ENCODE data around the gene MSANTD3.
"Not testable (repeated sequence)": the region's sequence is repeated elsewhere in the genome, so short reads cannot be mapped to it uniquely, and the experiment has no call there.

Gene MSANTD3, protein sequence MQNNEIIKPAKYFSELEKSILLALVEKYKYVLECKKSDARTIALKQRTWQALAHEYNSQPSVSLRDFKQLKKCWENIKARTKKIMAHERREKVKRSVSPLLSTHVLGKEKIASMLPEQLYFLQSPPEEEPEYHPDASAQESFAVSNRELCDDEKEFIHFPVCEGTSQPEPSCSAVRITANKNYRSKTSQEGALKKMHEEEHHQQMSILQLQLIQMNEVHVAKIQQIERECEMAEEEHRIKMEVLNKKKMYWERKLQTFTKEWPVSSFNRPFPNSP

DNA sequence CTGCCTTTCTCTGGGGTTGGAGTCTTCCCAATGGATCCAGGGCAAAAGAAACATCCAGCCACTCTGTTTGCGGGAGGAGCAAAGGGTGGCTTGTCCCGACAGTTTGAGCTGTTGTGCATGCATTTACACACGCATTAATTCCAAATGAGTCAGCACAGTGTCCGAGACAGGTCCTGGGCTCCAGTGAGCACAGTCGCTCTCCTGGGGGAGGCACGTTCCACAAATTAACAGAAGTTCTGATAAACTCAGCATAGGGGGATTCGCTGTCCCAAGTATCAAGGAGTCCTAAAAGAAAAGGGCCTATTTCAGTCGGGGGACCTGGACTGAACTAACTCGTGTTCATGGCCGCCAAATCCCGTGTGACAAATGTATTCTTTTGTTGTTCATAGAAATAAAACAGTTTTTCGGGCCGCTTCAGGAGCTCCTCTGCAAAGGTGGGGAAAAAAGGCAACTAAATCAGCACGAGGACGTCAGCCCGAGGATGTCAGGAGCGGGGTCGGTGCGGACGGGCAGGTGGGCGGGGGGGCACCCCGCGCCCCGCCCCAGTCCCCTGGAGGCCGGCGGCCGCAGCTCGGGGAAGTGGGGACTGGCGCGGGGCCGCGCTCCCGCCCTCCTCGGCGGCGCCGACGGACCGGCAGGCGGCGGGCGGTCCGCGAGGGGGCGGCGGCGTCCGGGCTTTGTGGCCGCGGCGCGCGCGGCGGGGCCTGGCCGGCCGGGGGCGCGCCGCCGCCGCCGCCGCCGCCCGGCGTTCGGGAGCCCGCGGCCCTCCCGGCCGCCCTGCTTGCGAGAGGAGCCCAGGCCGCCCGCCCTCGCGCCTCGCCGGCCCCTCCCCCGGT, at the start of gene MSANTD3:
Gene MSANTD3, plus strand, starts transcription at position 614 of the 836 bp plus-strand sequence. CDS start 14,796 bp downstream, outside the sequence.
- Mint-ChIP-seq H3K36me3 (ENCODE audit: low read depth) (peaks cover 4% of the 10 kb centered on the region), H3K4me3 (peak within 1 kb of the TSS; percentile 87), H3K9me3 (no peaks in the 10 kb centered on the region), H3K4me1 (peaks cover 32% of the 10 kb centered on the region), H3K27me3 (peaks cover 5% of the 10 kb centered on the region), H3K27ac (peak within 1 kb of the TSS; percentile 91)
- DNase-seq = peak; percentile 54
- ATAC-seq = peak; percentile 73

DNA sequence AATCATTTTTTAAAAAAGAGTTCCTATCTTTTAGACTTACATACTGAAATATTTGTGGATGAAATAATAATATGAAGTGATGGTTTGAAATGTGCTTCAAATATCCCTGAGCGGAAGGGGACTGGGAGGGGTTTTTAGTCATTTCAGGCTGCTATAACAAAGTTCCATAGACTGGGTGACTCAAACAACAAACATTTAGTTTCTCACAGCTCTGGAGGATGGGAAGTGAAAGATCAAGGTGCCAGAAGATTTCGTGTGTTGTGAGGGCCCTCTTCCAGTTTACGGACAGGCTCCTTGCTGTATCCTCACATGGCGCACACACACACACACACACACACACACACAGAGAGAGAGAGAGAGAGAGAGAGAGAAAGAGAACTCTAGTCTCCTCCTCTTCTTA, 47.1 kb upstream of the MSANTD3 start:
- Mint-ChIP-seq H3K9me3 (peaks cover 5% of the 10 kb centered on the region), H3K36me3 (ENCODE audit: low read depth) (no peaks in the 10 kb centered on the region), H3K27me3 (no peaks in the 10 kb centered on the region), H3K4me1 (no peaks in the 10 kb centered on the region), H3K4me3 (no peak overlapping the region), H3K27ac (no peak overlapping the region)
- DNase-seq = no peak
- no peak for ATAC-seq

- H3K9me3 Mint-ChIP-seq; H3K27ac Mint-ChIP-seq; H3K36me3 Mint-ChIP-seq (ENCODE audit: low read depth); H3K27me3 Mint-ChIP-seq; DNase-seq; ATAC-seq; H3K4me3 Mint-ChIP-seq; H3K4me1 Mint-ChIP-seq: not testable (repeated sequence)
These were observed 34.0 kb upstream of the MSANTD3 start for GRCh38 chr9:100392989-100393388.

- no peaks in the 10 kb centered on the region for H3K27me3 Mint-ChIP-seq
These were observed 32.8 kb upstream of the MSANTD3 start for GRCh38 chr9:100394032-100394695.

DNA sequence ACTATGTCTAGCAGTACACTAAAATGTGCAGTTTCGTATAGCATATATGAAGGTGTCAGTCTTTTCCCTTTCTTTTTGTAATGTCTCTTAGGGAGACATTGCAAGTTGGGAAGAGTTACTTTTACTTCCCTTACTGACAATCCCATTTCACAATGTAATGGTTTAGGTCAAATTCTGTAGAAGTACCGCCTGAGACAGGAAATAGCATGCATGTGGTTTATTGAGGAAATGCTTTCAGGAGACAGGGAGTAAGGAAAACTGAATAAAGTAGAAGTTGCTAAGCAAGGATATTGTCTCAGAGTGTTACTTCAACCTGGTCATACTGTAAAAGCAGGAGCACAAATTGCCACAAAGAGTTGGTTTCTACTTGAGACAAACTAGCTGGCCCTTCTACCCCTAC, 32.1 kb upstream of the MSANTD3 start:
- Mint-ChIP-seq H3K9me3 (peaks cover 4% of the 10 kb centered on the region), H3K27me3 (no peaks in the 10 kb centered on the region), H3K4me3 (no peak overlapping the region), H3K36me3 (ENCODE audit: low read depth) (peaks cover 7% of the 10 kb centered on the region), H3K27ac (no peak overlapping the region), H3K4me1 (no peaks in the 10 kb centered on the region)
- DNase-seq = no peak
- ATAC-seq = no peak

More at GRCh38 chr9:100394032-100394695, 32.8 kb upstream of the MSANTD3 start:
- Mint-ChIP-seq H3K36me3 (ENCODE audit: low read depth) (peaks cover 7% of the 10 kb centered on the region), H3K4me3 (no peak overlapping the region), H3K27ac (no peak overlapping the region), H3K9me3 (peaks cover 4% of the 10 kb centered on the region), H3K4me1 (no peaks in the 10 kb centered on the region)
- DNase-seq (no peak), ATAC-seq (no peak)

DNA sequence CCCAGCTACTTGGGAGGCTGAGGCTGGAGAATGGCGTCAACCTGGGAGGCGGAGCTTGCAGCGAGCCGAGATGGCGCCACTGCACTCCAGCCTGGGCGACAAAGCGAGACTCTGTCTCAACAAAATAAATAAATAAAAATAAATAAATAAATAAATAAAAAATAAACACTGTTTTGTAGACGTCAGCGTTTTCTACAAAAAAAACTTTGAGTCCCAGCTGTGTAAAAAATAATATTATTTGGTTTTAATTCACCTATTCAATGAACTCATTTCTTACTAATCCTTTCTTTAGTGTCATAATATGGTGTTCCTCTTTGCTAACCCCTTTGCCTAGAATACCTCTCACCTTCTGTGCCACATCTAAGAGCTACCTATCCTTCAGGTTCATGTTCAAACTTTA, 30.2 kb upstream of the MSANTD3 start:
- ATAC-seq (no peak), DNase-seq (no peak)
- H3K36me3 Mint-ChIP-seq (ENCODE audit: low read depth) = peaks cover 4% of the 10 kb centered on the region
- H3K9me3 Mint-ChIP-seq = peaks cover 4% of the 10 kb centered on the region
- H3K27ac Mint-ChIP-seq = no peak overlapping the region
- no peak overlapping the region for H3K4me3 Mint-ChIP-seq
- H3K4me1 Mint-ChIP-seq = no peaks in the 10 kb centered on the region
- H3K27me3 Mint-ChIP-seq = no peaks in the 10 kb centered on the region

- Mint-ChIP-seq H3K9me3 (peaks cover 4% of the 10 kb centered on the region), H3K4me1 (no peaks in the 10 kb centered on the region), H3K36me3 (ENCODE audit: low read depth) (peaks cover 3% of the 10 kb centered on the region), H3K27ac (no peak overlapping the region), H3K4me3 (no peak overlapping the region), H3K27me3 (no peaks in the 10 kb centered on the region)
- DNase-seq (no peak), ATAC-seq (no peak)
These were observed 29.2 kb upstream of the MSANTD3 start for GRCh38 chr9:100397529-100398266.

DNA sequence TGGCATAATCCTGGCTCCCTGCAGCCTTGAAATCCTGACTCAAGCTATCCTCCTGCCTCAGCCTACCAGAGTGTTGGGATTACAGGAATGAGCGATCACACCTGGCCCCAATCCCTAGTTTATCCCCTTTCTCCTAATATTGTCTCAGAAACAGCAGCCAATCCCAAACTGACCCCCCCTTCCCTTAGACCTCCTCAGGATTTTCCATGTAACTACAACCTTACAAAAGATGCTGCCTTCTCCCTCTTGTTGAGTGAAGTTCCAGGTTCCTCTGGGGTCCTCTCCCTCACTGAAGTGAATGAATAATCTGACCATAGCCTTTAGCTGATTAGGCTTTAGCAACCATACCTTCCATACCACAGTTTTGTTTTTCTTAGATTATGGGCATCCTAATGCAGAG, 25.9 kb upstream of the MSANTD3 start:
- peaks cover 3% of the 10 kb centered on the region for H3K27me3 Mint-ChIP-seq
- no peak for ATAC-seq
- H3K4me3 Mint-ChIP-seq = no peak overlapping the region
- no peaks in the 10 kb centered on the region for H3K36me3 Mint-ChIP-seq (ENCODE audit: low read depth)
- no peaks in the 10 kb centered on the region for H3K4me1 Mint-ChIP-seq
- H3K9me3 Mint-ChIP-seq = no peaks in the 10 kb centered on the region
- no peak for DNase-seq
- no peak overlapping the region for H3K27ac Mint-ChIP-seq

DNA sequence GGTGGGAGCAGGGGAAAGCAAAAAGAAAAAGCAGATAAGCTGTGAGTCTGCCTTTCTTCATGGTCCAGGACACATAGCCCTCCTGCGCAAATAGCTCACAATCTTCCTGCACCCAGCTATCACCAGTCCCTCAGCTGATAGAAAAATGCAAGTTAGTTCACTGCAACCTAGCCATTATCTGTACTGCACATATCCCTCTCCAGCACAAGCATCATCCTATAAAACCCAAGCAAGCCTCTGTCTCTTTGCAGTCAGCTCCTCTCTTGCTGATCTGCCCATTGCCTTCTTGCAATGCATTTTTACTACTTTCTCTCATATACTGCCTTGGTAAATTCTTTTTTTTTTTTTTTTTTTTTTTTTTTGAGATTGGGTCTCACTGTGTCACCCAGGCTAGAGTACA, 20.0 kb upstream of the MSANTD3 start:
- Mint-ChIP-seq H3K4me3 (no peak overlapping the region), H3K9me3 (no peaks in the 10 kb centered on the region), H3K27me3 (peaks cover 7% of the 10 kb centered on the region), H3K36me3 (ENCODE audit: low read depth) (no peaks in the 10 kb centered on the region), H3K27ac (no peak overlapping the region), H3K4me1 (peaks cover 12% of the 10 kb centered on the region)
- ATAC-seq (no peak), DNase-seq (no peak)

- Mint-ChIP-seq H3K4me1 (peaks cover 13% of the 10 kb centered on the region), H3K9me3 (no peaks in the 10 kb centered on the region), H3K27me3 (peaks cover 8% of the 10 kb centered on the region), H3K27ac (no peak overlapping the region), H3K4me3 (no peak overlapping the region), H3K36me3 (ENCODE audit: low read depth) (no peaks in the 10 kb centered on the region)
- ATAC-seq = no peak
- no peak for DNase-seq
These were observed 18.3 kb upstream of the MSANTD3 start for GRCh38 chr9:100408546-100409175.

- no peak for ATAC-seq
- Mint-ChIP-seq H3K4me1 (peaks cover 13% of the 10 kb centered on the region), H3K4me3 (no peak overlapping the region), H3K27ac (no peak overlapping the region), H3K9me3 (no peaks in the 10 kb centered on the region), H3K36me3 (ENCODE audit: low read depth) (no peaks in the 10 kb centered on the region), H3K27me3 (peaks cover 11% of the 10 kb centered on the region)
- DNase-seq = no peak
These were observed 17.8 kb upstream of the MSANTD3 start for GRCh38 chr9:100409176-100409556.

- Mint-ChIP-seq H3K4me1 (peaks cover 13% of the 10 kb centered on the region), H3K36me3 (ENCODE audit: low read depth) (no peaks in the 10 kb centered on the region), H3K9me3 (no peaks in the 10 kb centered on the region), H3K4me3 (peak overlapping the region; percentile 81), H3K27ac (peak overlapping the region; percentile 84), H3K27me3 (peaks cover 17% of the 10 kb centered on the region)
- DNase-seq (peak; percentile 86), ATAC-seq (peak; percentile 98)
These were observed 15.3 kb upstream of the MSANTD3 start for GRCh38 chr9:100411472-100412283.

GRCh38 chr9:100413839-100414420, 13.0 kb upstream of the MSANTD3 start:
- H3K36me3 Mint-ChIP-seq (ENCODE audit: low read depth) = no peaks in the 10 kb centered on the region
- ATAC-seq = no peak
- no peaks in the 10 kb centered on the region for H3K9me3 Mint-ChIP-seq
- H3K27ac Mint-ChIP-seq = no peak overlapping the region
- H3K4me1 Mint-ChIP-seq = peaks cover 13% of the 10 kb centered on the region
- no peak for DNase-seq
- H3K27me3 Mint-ChIP-seq = peaks cover 24% of the 10 kb centered on the region
- no peak overlapping the region for H3K4me3 Mint-ChIP-seq

Measured in activated naive CD8-positive, alpha-beta T cell treated with anti-CD3 and anti-CD28 coated beads, Interleukin-2, amount 50 U/mL, for 24 hours (primary cell).